Prostate gland (tissue), 2 donors: ENCODE results near the gene OR5K2.

Experiments
- POLR2A ChIP-seq: fragments of 450-650 bp; IDR thresholded peaks from one replicate; pipeline ENCODE4 v1.6.1; 2016; ENCODE audit warnings: antibody characterized with exemption, mild to moderate bottlenecking
- POLR2AphosphoS5 ChIP-seq: sonication (generic); formaldehyde crosslinking; IDR thresholded peaks from one replicate; pipeline ENCODE4 v1.6.1; 2017; ENCODE audit warnings: antibody characterized with exemption
- TF ChIP-seq, protein P1 (sequence below), 4 experiments: fragments of 200-600 bp in 2 of 4; fragments of 450-650 bp in 2 of 4; sonication (generic) in 2 of 4; IDR thresholded peaks; 1 replicate in 3 of 4; 2 replicates in 1 of 4; pipeline ENCODE4 v1.5.1; 2016 to 2019; ENCODE audit warnings: antibody characterized with exemption in 4 of 4, mild to moderate bottlenecking in 2 of 4, moderate library complexity in 2 of 4

DNA sequence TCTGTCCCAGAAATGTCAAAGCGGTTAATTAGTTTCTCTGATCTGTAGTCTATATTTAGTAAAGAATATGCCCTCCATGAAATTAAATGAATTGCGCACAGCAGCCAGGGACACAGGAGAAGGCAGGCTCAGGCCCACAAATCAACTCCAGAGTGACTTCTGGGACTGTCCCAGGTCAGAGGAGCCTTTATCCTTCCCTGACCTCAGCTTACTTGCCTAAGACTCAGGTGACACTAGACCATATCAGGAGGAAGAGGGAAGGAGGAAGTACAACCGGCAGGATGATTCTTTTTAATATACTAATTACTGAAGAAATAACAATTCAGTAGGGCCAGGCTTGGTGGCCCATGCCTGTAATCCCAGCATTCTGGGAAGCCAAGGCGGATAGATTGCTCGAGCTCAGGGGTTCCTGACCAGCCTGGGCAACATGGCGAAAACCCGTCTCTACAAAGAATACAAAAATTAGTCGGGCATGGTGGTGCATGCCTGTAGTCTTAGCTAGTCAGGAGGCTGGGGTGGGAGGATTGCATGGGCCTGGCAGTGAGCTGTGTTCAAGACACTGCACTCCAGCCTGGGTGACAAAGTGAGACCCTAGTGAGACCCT, 32.5 kb downstream of the OR5K2 start:
- TF ChIP-seq, protein P1, sequence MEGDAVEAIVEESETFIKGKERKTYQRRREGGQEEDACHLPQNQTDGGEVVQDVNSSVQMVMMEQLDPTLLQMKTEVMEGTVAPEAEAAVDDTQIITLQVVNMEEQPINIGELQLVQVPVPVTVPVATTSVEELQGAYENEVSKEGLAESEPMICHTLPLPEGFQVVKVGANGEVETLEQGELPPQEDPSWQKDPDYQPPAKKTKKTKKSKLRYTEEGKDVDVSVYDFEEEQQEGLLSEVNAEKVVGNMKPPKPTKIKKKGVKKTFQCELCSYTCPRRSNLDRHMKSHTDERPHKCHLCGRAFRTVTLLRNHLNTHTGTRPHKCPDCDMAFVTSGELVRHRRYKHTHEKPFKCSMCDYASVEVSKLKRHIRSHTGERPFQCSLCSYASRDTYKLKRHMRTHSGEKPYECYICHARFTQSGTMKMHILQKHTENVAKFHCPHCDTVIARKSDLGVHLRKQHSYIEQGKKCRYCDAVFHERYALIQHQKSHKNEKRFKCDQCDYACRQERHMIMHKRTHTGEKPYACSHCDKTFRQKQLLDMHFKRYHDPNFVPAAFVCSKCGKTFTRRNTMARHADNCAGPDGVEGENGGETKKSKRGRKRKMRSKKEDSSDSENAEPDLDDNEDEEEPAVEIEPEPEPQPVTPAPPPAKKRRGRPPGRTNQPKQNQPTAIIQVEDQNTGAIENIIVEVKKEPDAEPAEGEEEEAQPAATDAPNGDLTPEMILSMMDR (IDR thresholded peaks at IDR 0.05) = no peak
- no peak for TF ChIP-seq POLR2AphosphoS5
- TF ChIP-seq POLR2A = no peak
